HepG2 (cell line): ENCODE results near the gene HNRNPUL1. TPM values are rescaled to one million over a fixed set of nuclear protein-coding genes. Genes with fewer than 3 reads are reported as not detected.

Source experiments
- FLYWCH1 ChIP-seq: sonication (generic); formaldehyde crosslinking; IDR thresholded peaks from 2 replicates; pipeline ENCODE4 v1.8.1; 2023; ENCODE audit warnings: mild to moderate bottlenecking, missing genetic modification reagents
- GABPB1 ChIP-seq: IDR thresholded peaks from 2 replicates; pipeline ENCODE4 v1.6.1; 2016; ENCODE audit warnings: mild to moderate bottlenecking, missing genetic modification reagents, moderate library complexity, missing compliant biosample characterization
- HDAC6 ChIP-seq: fragments of 200-600 bp; sonication (generic); IDR thresholded peaks from 2 replicates; pipeline ENCODE4 v1.7.0; 2017; ENCODE audit warnings: mild to moderate bottlenecking, antibody characterized with exemption, low read length, low read depth
- HNRNPL ChIP-seq: fragments of 200-400 bp; formaldehyde crosslinking; IDR thresholded peaks from 2 replicates; pipeline ENCODE4 v1.6.1; 2017; ENCODE audit warnings: mild to moderate bottlenecking, low read depth, low read length
- JUNB ChIP-seq: sonication (generic); formaldehyde crosslinking; IDR thresholded peaks from 2 replicates; pipeline ENCODE4 v1.8.0; 2022; ENCODE audit warnings: missing genetic modification reagents, mild to moderate bottlenecking, borderline replicate concordance
- NONO ChIP-seq, 2 experiments: fragments of 450-650 bp in 1 of 2; sonication (generic) in 1 of 2; formaldehyde crosslinking in 1 of 2; IDR thresholded peaks in 1 of 2; conservative IDR thresholded peaks in 1 of 2; 2 replicates each; pipeline versions ENCODE4 v1.6.1 to v1.8.0; 2017 to 2022; ENCODE audit warnings: mild to moderate bottlenecking in 1 of 2, missing genetic modification reagents in 1 of 2, moderate library complexity in 1 of 2
- RBM22 ChIP-seq: fragments of 200-400 bp; formaldehyde crosslinking; optimal IDR thresholded peaks from 2 replicates; pipeline ENCODE3; 2017; ENCODE audit warnings: mild to moderate bottlenecking, low read length, moderate library complexity
- SRY ChIP-seq: sonication (generic); formaldehyde crosslinking; IDR thresholded peaks from 2 replicates; pipeline ENCODE4 v1.8.0; 2022; ENCODE audit warnings: mild to moderate bottlenecking, missing genetic modification reagents
- ZFX ChIP-seq: sonication (generic); formaldehyde crosslinking; IDR thresholded peaks from 2 replicates; pipeline ENCODE4 v1.4.0; 2020; ENCODE audit warnings: mild to moderate bottlenecking, low read depth, missing genetic modification reagents, moderate library complexity
- ZNF253 ChIP-seq: sonication (generic); formaldehyde crosslinking; IDR thresholded peaks from 2 replicates; pipeline ENCODE4 v1.8.0; 2022; ENCODE audit warnings: mild to moderate bottlenecking, missing genetic modification reagents, borderline replicate concordance
- ZNF44 ChIP-seq: sonication (generic); formaldehyde crosslinking; IDR thresholded peaks from 2 replicates; pipeline ENCODE4 v1.5.1; 2020; ENCODE audit warnings: mild to moderate bottlenecking, missing genetic modification reagents
- ZNF614 ChIP-seq: IDR thresholded peaks from 2 replicates; pipeline ENCODE4 v1.6.1; 2018; ENCODE audit warnings: missing biosample characterization, missing genetic modification reagents, inconsistent platforms, borderline replicate concordance
- ZNF761 ChIP-seq: sonication (generic); formaldehyde crosslinking; conservative IDR thresholded peaks from 2 replicates; pipeline ENCODE4 v1.4.0; 2020; ENCODE audit warnings: mild to moderate bottlenecking, missing genetic modification reagents
- ZNF776 ChIP-seq: sonication (generic); formaldehyde crosslinking; IDR thresholded peaks from 2 replicates; pipeline ENCODE4 v1.4.0; 2020; ENCODE audit warnings: mild to moderate bottlenecking, missing genetic modification reagents
- polyA plus RNA-seq, 8 experiments: library from polyadenylated mRNA; depleted of rRNA in 3 of 8; stranded (reverse) in 7 of 8; unstranded in 1 of 8; fragments of >200 nt; fragmentation: Illumina TruSeq in 4 of 8; extraction: Trizol in 4 of 8; gene quantifications; 2 replicates each; pipeline versions ENCODE4 v1.2.1 to v1.2.3, GENCODE V29; 2011 to 2016; ENCODE audit warnings: low read depth in 4 of 8, missing spikeins in 1 of 8, mixed read lengths in 1 of 8; ENCODE audit not compliant: insufficient read depth in 1 of 8
- total RNA-seq, 5 experiments: library from RNA; depleted of rRNA; stranded (reverse); fragments of >200 nt; fragmentation: Illumina TruSeq; extraction: Trizol; gene quantifications; 2 replicates each; pipeline ENCODE4 v1.2.3, GENCODE V29; 2016; ENCODE audit warnings: low read depth in 1 of 5
- TF ChIP-seq, protein P1 (sequence below): sonication (generic); formaldehyde crosslinking; IDR thresholded peaks from 2 replicates; pipeline ENCODE4 v1.4.0; 2020; ENCODE audit warnings: mild to moderate bottlenecking, missing genetic modification reagents, borderline replicate concordance
- TF ChIP-seq, protein P2 (sequence below): sonication (generic); formaldehyde crosslinking; IDR thresholded peaks from 2 replicates; pipeline ENCODE4 v1.4.0; 2020; ENCODE audit warnings: missing genetic modification reagents
- TF ChIP-seq, protein P3 (sequence below): sonication (generic); formaldehyde crosslinking; conservative IDR thresholded peaks from 2 replicates; pipeline ENCODE4 v1.4.0; 2020; ENCODE audit warnings: mild to moderate bottlenecking, missing genetic modification reagents, moderate library complexity

Gene HNRNPUL1
- total and polyA plus RNA-seq, 2 of the 13 experiments (the other 11 are each of a cell fraction or from before 2014, with no cell fraction given), result 30.9 to 81.7 TPM

DNA sequence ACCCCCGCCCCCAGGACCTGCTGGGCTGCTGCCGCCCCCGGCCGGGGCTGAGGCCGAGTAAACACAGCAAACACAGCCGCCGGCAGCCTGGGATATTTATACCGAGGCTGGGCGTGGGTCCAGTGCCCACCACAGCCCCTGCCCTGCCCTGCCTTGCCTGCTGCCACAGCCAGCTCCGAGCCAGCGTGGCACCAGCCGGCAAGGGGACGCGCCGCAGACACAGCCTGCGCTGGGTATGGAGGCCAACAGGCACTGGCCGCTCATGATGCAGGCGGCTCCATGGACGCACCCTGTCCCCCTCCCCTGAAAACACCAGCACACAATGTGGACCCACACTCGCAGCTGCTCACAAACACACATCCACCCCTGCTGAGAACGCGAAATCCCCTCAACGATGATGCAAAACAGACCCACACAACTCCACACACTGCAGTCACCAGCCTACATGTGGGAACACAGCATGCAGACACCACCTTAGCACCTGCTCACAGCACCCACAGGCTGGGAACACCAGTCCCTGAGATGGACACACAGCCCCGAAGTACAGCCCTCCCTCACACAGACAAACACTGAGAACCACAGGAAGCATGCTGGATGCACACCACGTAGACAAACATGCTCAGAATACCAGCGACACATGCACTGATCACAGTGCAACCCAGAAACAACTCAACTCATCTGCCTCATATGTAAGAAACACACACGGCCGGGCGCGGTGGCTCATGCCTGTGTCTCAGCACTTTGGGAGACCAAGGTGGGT, 62.0 kb downstream of the HNRNPUL1 start (continued):
- no peak for TF ChIP-seq NONO (IDR thresholded peaks at IDR 0.05)
- TF ChIP-seq NONO (CRISPR knock-in tag; conservative IDR thresholded peaks at IDR 0.05), result no peak
- TF ChIP-seq SRY (CRISPR knock-in tag), result 0 out of 2 replicates have a peak, but pooled peaks have one; percentile 24
- peak; percentile 93 for TF ChIP-seq HNRNPL
- 0 out of 2 replicates have a peak, but pooled peaks have one; percentile 33 for TF ChIP-seq ZNF614 (CRISPR knock-in tag)
- TF ChIP-seq, protein P1, sequence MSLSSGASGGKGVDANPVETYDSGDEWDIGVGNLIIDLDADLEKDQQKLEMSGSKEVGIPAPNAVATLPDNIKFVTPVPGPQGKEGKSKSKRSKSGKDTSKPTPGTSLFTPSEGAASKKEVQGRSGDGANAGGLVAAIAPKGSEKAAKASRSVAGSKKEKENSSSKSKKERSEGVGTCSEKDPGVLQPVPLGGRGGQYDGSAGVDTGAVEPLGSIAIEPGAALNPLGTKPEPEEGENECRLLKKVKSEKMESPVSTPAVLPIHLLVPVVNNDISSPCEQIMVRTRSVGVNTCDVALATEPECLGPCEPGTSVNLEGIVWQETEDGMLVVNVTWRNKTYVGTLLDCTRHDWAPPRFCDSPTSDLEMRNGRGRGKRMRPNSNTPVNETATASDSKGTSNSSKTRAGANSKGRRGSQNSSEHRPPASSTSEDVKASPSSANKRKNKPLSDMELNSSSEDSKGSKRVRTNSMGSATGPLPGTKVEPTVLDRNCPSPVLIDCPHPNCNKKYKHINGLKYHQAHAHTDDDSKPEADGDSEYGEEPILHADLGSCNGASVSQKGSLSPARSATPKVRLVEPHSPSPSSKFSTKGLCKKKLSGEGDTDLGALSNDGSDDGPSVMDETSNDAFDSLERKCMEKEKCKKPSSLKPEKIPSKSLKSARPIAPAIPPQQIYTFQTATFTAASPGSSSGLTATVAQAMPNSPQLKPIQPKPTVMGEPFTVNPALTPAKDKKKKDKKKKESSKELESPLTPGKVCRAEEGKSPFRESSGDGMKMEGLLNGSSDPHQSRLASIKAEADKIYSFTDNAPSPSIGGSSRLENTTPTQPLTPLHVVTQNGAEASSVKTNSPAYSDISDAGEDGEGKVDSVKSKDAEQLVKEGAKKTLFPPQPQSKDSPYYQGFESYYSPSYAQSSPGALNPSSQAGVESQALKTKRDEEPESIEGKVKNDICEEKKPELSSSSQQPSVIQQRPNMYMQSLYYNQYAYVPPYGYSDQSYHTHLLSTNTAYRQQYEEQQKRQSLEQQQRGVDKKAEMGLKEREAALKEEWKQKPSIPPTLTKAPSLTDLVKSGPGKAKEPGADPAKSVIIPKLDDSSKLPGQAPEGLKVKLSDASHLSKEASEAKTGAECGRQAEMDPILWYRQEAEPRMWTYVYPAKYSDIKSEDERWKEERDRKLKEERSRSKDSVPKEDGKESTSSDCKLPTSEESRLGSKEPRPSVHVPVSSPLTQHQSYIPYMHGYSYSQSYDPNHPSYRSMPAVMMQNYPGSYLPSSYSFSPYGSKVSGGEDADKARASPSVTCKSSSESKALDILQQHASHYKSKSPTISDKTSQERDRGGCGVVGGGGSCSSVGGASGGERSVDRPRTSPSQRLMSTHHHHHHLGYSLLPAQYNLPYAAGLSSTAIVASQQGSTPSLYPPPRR (CRISPR knock-in tag), result 0 out of 2 replicates have a peak, but pooled peaks have one; percentile 18
- no peak for TF ChIP-seq ZNF761
- TF ChIP-seq, protein P2, sequence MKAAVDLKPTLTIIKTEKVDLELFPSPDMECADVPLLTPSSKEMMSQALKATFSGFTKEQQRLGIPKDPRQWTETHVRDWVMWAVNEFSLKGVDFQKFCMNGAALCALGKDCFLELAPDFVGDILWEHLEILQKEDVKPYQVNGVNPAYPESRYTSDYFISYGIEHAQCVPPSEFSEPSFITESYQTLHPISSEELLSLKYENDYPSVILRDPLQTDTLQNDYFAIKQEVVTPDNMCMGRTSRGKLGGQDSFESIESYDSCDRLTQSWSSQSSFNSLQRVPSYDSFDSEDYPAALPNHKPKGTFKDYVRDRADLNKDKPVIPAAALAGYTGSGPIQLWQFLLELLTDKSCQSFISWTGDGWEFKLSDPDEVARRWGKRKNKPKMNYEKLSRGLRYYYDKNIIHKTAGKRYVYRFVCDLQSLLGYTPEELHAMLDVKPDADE (CRISPR knock-in tag), result no peak
- no peak for TF ChIP-seq RBM22
- TF ChIP-seq ZNF253 (CRISPR knock-in tag), result peak; percentile 22; the same call in 1 of the 2 replicates
- TF ChIP-seq FLYWCH1 (CRISPR knock-in tag), result no peak
- TF ChIP-seq HDAC6, result no peak
- 0 out of 2 replicates have a peak, but pooled peaks have one; percentile 30 for TF ChIP-seq ZNF44
- no peak for TF ChIP-seq ZNF776
- peak; percentile 38; the same call in 1 of the 2 replicates for TF ChIP-seq GABPB1 (CRISPR knock-in tag)
- TF ChIP-seq JUNB (CRISPR knock-in tag), result peak; percentile 27; the same call in 1 of the 2 replicates
- TF ChIP-seq, protein P3, sequence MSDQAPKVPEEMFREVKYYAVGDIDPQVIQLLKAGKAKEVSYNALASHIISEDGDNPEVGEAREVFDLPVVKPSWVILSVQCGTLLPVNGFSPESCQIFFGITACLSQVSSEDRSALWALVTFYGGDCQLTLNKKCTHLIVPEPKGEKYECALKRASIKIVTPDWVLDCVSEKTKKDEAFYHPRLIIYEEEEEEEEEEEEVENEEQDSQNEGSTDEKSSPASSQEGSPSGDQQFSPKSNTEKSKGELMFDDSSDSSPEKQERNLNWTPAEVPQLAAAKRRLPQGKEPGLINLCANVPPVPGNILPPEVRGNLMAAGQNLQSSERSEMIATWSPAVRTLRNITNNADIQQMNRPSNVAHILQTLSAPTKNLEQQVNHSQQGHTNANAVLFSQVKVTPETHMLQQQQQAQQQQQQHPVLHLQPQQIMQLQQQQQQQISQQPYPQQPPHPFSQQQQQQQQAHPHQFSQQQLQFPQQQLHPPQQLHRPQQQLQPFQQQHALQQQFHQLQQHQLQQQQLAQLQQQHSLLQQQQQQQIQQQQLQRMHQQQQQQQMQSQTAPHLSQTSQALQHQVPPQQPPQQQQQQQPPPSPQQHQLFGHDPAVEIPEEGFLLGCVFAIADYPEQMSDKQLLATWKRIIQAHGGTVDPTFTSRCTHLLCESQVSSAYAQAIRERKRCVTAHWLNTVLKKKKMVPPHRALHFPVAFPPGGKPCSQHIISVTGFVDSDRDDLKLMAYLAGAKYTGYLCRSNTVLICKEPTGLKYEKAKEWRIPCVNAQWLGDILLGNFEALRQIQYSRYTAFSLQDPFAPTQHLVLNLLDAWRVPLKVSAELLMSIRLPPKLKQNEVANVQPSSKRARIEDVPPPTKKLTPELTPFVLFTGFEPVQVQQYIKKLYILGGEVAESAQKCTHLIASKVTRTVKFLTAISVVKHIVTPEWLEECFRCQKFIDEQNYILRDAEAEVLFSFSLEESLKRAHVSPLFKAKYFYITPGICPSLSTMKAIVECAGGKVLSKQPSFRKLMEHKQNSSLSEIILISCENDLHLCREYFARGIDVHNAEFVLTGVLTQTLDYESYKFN, result peak; percentile 28; the same call in 1 of the 2 replicates
- peak; percentile 17; the same call in 1 of the 2 replicates for TF ChIP-seq ZFX (CRISPR knock-in tag)
- TF ChIP-seq, all 625 proteins: peak for 65
